HG03575 (cell line): ENCODE measurements around the gene SLC8A3.

Experiments used
- ATAC-seq: cut with Tn5 transposase; IDR thresholded peaks from one replicate; pipeline ENCODE4 v1.9.1; 2021; ENCODE audit not compliant: unreplicated experiment, insufficient number of reproducible peaks, low FRiP score; ENCODE audit errors: extremely low read depth

The SLC8A3 gene

DNA sequence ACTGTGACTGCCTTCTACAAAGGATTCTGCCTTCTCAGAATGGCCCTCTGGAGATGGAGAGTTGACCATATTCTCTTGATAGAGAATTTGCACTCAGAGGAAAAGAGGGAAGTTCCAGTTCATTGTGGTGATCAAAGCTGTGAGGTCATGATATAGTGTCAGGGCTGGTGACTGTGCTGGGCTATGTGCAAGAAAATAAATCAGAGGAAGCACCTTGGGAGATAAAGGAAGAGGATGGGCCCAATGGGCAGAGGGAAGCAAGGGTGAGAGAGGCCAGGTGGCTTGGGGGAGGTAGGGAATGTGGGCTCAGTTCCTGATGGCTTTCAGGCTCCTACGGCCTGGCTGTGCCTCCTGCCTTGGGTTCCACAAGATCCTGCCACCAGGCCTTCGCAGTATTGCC lies 145.8 kb downstream of the SLC8A3 start:
- ATAC-seq, result no peak

DNA sequence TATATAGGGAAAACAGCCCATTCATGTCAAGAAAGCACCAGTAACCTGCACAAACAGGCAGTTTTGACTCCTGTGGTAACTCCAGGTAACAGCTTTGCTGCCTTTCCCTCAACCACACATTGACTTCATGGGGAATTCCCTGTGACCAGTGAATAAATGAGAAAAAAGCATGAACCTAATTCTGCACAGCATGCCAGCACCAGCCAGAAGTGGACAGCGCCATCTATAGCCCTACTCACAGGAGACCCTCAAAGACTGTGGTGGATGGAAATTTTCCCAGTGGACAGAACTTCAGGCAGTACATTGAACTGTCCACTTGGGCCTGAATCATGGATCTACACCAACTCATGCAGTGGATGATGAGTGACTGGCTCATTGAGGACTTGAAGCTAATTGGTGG lies 152.1 kb downstream of the SLC8A3 start:
- no peak for ATAC-seq

DNA sequence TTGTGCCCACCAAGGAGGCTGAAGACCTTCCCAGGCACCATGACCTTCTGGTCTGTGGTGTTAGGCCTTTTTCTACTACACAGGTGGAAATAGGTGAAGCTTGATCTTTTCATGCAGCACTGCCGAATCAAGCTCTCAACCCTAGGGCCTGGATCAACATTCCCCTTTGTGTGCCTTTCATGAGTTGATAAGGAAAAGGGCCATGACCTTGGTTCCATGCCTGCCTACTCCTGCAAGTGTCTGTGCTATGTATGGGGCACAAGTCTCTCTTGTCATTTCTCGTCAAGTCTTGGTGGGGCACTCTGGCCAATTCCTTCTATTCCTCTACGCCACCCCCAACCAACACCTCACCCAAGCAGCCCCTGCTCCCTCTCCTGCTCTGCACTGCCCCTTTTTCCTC lies 154.5 kb downstream of the SLC8A3 start:
- no peak for ATAC-seq

DNA sequence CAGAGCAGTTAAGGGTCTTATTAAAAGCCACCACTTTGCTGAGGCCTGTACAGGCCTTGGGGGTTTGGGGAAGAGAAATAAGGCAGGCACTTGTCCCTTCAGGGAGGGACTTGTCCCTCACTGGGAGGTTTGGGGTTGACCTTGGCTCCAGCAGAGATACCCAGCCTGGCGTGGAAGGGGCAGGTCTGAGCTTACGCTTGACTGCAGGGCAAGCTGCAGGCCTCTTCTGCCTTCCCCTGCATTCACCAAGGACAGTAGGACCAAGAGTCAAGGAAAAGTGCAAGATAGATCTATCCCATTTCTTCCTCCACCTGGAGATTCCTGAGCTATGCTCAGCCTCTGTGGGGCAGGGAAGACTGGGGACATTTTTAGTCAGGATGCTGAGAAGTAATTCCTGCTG lies 155.2 kb downstream of the SLC8A3 start:
- ATAC-seq, result no peak

DNA sequence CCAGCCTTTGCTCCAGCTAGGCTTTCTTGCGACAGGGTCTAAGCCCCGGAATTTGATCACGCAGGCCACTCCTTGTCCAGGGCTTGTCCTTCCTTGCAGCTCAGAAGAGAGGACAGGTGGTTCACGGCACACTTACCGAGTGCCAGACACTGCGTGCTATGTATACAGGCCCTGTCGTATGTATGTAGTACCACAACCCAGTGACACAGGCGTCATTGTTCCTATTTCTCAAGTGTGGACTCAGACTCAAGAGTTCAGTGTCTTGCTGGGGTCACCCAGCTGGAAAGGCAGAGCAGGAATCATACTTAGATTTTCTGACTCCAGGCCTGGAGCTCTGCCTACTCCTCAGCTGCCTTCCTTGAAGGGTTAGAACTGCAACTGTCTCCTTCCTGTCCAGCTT lies 155.6 kb downstream of the SLC8A3 start:
- no peak for ATAC-seq

DNA sequence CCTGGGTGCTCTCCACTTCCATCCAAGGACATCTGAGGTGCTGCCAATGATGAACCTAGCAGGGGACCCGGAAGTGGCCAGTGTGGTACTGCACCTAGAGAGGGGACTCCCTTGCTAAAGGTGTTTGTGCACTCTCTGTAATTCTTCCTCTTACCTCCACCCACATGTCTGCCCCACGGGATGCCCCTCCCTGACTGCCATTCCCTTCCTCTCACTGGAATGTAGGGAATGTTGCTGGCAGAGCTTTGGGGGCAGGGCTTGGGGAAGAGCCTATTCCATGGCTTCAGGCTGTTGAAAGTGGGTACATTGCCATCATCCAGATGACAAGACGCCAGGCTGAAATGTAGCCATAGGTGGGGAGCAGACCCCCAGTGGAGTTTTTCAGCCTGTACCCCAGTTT lies 156.3 kb downstream of the SLC8A3 start:
- ATAC-seq, result no peak

DNA sequence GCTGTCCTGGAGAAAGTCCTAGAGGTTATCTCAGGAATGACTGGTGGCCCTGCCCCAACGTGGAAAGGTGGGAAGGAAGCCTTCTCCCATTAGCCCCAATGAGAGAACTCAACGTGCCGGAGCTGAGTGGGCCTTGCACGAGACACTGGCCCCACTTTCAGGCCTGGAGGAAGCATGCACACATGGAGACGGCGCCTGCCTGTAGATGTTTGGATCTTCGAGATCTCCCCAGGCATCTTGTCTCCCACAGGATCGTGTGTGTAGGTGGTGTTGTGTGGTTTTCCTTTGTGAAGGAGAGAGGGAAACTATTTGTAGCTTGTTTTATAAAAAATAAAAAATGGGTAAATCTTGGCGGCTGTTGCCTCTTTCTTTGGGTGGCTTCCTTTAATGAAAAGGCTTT lies 156.7 kb downstream of the SLC8A3 start:
- no peak for ATAC-seq

DNA sequence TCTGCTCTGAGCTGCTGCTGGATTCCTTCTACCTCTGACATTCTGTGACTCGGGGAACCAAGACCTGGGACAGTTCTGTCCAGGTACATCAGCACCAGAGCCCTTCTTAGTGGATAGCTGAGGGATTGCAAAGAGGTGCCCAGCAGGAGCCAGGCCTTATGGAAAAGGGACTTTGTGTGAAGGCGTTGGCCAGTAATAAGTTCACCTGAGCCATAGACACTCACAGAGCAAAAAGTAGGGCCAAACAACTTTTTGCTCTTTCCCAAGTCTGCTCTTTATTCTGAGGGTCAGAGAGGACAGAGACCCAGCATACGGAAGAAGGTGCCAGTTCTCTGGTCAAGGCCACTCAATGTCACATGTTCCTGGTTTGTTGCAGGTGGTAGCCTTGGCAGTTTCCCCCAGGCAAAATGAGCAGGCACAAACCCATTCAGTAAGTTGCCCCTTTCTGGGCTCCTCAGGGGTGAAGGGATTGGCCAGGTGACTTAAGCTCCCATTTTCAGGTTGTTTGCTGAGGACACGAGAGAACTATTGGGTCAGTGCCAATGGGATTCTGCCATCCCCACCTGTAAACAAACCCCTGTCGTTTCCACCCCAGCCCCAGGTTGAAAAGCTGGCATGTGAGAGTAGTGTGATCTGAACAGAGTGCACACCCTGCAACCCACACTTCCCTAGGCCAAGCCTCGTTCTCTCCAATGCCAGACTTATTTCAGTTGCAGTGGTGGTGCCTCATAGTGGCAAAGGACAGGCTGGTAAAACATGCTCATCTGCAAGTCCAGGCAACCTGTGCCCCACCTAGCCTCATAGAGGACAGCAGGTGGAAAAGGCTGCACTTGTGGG lies 159.2 kb downstream of the SLC8A3 start:
- ATAC-seq, result no peak

DNA sequence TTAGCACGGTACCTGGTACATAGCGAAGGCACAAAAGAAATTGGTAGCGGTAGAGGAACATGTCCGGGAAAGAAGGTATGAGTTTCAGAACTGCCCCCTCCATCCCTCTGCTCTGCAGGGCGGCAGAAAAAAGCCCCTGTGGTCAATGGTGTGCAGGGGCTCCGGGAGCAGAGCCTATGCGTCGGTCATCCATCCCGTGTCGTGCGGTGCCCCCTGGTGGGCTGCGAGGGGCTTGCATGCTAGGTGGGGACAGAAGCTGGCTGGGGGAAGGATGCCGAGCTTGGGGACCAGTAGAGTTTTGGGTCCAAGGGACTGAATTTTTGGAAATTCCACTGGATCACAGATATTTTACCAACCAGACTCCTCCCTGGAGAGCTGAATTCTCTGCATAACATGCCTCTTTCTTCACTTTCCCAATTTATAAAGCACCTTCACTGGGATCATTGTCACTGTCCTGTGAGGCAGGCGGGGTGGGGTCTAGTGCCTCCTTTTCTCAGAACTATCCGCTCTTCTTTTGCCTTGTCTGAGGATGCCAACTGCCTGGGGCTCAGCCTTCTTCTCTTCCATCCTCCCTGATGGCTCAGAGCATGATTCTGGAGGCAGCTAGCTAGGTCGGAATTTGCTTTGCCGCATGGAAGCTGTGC lies 160.8 kb downstream of the SLC8A3 start:
- ATAC-seq, result no peak

DNA sequence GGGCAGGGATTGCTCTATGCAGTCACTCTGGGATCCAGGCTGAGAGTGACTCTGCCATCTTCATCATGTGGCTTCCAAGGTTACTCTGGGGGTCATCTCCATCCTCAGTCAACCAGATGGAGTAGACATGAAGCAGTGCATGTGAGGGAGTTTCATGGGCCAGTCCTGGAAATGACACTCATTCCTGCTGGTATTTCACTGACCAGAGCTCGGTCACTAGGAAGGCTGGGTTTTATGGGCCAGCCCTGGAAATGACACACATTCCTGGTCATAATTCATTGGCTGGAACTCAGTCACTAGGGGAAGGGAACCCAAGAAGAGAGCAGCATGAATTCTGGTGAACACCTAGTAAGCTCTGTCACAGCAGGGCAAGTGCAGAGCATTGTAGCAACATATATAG lies 164.9 kb downstream of the SLC8A3 start:
- ATAC-seq, result no peak

DNA sequence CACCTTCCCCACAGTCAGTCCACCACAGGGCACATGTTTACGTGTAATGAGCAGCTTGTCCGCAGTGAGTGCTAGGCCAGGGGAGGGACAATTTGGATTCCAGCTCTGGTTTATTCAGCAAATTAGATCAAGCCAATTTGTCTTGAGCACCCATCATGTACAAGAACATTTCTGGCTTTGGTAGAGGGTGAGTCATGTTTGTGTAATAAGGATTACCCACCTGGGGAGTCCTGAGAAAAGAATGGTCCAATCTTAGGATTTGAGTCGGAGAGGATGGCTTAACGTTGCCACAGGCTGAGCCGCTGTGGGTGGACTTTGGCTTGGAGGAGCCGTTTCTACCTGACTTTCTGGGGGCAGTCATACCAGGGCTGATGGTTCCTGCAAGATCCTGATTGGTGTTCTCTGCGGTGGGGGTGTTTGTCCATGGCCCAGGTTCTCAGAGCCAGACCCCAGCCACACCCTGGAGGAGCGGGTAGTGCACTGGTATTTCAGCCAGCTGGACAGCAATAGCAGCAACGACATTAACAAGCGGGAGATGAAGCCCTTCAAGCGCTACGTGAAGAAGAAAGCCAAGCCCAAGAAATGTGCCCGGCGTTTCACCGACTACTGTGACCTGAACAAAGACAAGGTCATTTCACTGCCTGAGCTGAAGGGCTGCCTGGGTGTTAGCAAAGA lies 165.8 kb downstream of the SLC8A3 start:
- ATAC-seq, result no peak

DNA sequence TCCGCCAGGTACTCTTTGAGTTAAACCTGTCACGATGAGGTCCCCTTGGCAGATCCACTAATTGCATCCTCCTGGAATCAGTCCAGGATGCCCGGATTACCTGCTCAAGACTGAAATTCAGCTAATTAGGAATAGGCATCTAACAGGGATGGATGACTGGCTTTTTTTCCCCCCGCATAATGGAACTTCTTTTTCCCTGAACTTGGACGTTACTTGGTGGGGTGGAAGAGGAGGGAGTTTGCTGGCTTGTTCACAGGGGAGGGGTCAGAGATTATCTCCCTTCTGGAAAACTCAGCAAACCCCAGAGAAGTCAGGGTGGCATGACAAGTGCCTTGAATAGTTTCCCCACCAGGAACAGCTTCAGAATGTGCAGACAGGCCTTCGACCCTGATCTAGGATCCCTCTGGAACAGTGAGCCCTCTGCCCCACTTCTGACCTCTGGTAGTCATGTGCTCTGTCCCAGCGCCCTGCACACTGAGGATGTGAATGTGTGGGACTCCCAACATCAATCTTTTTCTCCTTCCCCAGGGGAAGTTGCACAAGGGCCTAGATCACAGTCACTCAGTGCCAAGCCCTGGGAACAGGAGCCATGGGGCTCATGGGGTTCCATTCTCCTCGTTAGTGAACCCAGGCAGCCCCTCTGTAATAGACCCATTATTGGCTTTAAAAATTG lies 167.1 kb downstream of the SLC8A3 start:
- ATAC-seq, result no peak

DNA sequence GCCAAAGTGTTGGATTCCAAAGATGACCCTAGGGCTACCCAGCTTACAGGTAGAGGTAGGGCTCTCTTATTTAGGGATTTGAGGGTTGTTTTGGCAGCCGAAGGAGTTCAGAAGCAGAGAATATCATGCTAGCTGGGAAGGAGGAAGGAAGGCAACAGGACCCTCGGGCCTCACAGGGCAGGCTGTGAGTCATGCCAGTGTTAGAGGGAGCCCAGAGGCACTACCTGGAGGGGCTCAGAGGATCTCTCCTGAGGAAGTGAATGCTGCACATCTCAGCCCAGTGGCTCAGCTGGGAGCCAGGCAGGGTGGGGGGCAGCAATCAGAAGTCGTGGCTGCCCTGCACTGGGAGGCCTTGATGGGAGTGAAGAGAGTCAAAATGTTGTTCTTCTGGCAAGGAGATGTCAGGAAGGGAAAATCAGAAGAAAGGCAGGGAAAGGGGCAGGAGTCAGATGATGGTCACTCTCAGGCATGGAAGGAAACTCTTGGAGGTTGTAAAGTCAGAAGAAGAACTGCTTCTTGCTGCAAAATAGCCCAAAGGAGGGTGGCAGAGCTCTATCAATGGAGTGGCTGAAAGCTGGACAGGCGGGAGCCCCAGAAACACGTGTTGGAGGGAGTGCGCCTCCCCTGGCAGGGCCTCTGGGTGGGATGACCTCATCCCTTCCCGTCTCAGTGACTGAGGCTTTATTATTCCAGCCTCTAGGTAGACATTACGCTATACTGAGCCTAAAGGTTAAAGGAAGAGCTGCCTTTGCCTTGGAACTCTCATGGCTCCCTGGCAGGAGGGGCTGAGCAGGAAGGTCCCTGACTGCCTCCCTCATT lies 168.2 kb downstream of the SLC8A3 start:
- ATAC-seq, result no peak

DNA sequence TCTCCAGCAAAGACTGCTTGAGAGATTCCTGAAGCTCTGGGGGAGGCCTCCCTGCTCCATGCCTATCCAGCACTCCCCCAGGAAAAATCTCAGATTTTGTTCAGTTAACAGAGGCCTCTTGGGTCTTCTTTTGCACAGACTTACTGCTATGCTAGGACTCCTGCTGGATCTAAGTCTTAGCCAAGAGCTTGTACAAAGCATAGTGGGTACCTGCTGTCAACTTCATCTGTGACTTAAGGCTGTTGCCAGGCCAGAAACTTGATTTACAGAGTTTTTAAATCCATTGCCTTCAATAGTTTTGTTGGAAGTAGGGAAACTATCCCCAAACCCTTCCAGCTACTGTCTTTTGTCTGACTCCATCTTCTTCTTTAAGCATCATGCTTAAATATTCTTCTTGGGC lies 169.1 kb downstream of the SLC8A3 start:
- ATAC-seq, result no peak

DNA sequence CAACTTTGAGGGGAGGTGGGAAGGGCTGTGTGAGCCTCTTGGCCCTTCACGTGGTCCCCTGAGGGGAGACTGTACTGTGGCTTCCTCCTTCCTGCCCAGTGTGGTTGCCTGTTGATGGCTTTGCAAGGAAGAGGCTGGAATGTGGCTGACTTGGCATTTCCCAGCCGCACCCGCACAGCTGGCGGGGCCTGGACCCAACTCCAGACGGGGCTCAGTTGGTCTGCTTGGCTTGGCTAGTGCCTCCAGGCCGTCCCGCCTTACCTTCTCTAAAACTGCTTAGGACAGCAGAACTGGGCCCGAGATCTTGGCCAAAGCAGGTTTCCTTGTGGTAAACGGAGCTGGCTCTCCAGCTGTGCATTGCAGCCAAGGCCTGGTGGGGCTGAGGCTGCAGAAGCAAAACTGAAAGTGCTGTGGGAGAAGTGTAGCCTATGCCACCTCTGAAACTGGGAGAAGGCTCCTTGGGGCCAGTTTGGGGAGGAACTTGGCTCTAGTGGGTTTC lies 170.0 kb downstream of the SLC8A3 start:
- no peak for ATAC-seq

DNA sequence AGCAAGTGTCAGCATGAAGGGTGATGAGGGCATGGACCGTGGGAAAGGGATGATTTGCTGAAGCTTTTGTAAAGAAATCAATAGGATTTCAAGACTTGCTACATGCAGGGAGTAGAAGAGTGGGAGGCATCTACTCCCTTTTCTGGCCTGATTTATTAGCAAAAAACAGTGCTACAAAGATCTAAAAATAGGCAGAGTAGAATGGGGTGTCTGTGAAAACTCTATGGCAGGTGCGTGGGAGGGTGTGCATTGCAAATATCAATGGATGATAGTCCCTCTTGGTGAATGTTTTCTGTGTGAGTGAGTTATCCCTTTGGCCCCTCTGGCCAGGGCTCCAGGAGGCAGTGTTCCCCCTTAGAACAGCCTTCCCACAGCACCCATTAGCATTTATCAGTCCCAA lies 170.5 kb downstream of the SLC8A3 start:
- no peak for ATAC-seq

DNA sequence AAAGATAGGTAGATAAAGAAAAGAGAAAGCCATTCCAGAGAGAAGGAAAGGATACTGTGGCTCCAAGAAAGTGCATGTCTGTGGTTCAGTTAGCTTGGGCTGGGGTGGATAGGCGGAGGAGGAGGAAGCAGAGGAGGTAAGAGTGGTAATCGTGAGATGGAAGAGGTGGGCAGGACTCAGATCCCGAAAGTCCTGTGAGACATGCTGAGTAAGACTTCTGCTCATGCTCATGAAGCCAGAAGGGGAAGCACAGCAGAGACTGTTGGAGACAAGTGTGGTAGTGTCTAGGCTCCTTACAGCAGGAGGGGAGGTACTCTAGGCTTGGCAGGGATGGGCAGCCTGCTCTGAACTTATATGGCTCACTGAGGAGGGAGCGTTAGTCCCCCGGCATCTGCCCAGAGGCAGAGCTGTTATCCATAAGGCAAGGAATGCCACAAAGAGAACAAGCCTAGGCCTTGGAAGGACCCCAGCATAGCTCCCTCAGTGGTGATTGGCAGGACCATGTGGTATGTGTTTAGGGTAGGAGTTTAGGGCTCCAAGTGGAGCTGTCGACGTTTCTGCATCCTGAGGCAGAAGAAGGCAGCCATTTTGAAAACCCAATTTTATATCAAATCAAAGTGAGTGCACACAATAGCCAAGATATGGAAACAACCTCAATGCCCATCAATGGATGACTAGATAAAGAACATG lies 174.2 kb downstream of the SLC8A3 start:
- no peak for ATAC-seq

DNA sequence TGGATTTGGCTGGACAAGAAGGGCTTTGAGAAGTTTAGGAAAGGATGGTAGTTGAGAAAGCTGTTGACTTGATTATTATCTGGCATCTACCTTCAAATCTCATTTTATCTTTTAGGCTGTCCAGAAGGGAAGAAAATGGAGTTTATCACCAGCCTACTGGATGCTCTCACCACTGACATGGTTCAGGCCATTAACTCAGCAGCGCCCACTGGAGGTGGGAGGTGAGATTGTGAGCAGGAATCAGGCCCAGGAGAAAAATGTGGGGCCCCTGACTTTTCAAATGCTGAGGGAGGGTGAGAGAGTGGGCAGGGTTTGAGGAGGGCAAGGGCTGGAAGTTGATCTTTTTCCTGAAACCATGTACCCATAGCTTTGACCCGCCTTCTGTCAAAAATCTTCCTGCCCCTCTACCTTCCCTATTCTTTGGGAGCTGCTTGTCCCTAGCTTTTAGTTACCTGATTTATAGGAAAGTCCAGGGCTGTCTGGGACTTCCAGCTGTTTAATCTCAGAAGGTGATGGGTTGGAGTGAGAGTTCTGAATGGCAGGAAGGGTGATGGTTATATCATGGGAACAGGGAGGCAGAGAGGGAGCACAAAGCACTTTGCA lies 175.4 kb downstream of the SLC8A3 start:
- no peak for ATAC-seq
